HL-60 (cell line): Measurements from ENCODE around the gene PLOD1.

Experiments
- CTCF ChIP-seq: IDR thresholded peaks from one replicate; pipeline ENCODE4 v1.5.1; 2011; ENCODE audit warnings: low read length, control low read depth, inconsistent platforms; ENCODE audit not compliant: insufficient read depth
- GABPA ChIP-seq: IDR thresholded peaks from 2 replicates; pipeline ENCODE4 v1.6.1; 2012; ENCODE audit warnings: low read depth
- POLR2AphosphoS5 ChIP-seq: IDR thresholded peaks from 2 replicates; pipeline ENCODE4 v1.6.1; 2012; ENCODE audit warnings: low read depth
- REST ChIP-seq: IDR thresholded peaks from 2 replicates; pipeline ENCODE4 v1.6.1; 2012; ENCODE audit warnings: low read depth; ENCODE audit not compliant: insufficient replicate concordance
- SPI1 ChIP-seq: IDR thresholded peaks from 2 replicates; pipeline ENCODE4 v1.6.1; 2012; ENCODE audit warnings: low read depth, mild to moderate bottlenecking, borderline replicate concordance

- TF ChIP-seq CTCF (no peak), REST (no peak), SPI1 (no peak), POLR2AphosphoS5 (no peak), GABPA (no peak)
Measured at GRCh38 chr1:11999236-11999635, 64.7 kb downstream of the PLOD1 start.
